HCT116 (cell line): ENCODE results near the gene INPP5D. TPM values are rescaled to one million over a fixed set of nuclear protein-coding genes. Genes with fewer than 3 reads are reported as not detected.

Experiments used
- ATAC-seq: fragments of 200-7000 bp; cut with Tn5 transposase; 2 replicates; pipeline ENCODE4 v1.9.1; 2020; ENCODE audit warnings: mild to moderate bottlenecking, moderate library complexity
- BruUV-seq: library from RNA; stranded (reverse); fragments of 400-500 nt; replicated peaks from 2 replicates; lab custom pipeline; 2021; lab: Mats Ljungman, UMichigan
- CTCF ChIA-PET: fragments of 300-600 bp; sonication (Branson Sonifier 250); formaldehyde crosslinking; loops from one replicate; lab custom pipeline; 2021; ENCODE audit warnings: antibody characterized with exemption; lab: Charles Lee
- POLR2A ChIA-PET: fragments of 300-600, 350-600 bp; sonication (Branson Sonifier 250); formaldehyde crosslinking; loops from one replicate; lab custom pipeline; 2021; ENCODE audit warnings: antibody characterized with exemption; lab: Charles Lee
- RAD21 ChIA-PET, 2 experiments: fragments of 300-600 bp; sonication (Branson Sonifier 250); formaldehyde crosslinking; loops; one replicate each; lab custom pipeline; 2023; ENCODE audit warnings: low total read pairs in 2 of 2; ENCODE audit not compliant: uncharacterized antibody in 2 of 2, unreplicated experiment in 2 of 2, low non-redundant PET in 1 of 2; lab: Charles Lee
- DNase-seq: peaks from one replicate; pipeline ENCODE4 v3.0.0-alpha.2; 2010; ENCODE audit warnings: low read depth, low spot score
- H2AFZ ChIP-seq: fragments of 200-600 bp; shearing (Covaris generic), sonication (generic); 2 replicates; pipeline ENCODE4 v1.6.1; 2017; ENCODE audit warnings: low read depth, mixed run types, mixed read lengths, antibody characterized with exemption, low read length; ENCODE audit not compliant: poor library complexity, severe bottlenecking
- H3K27ac ChIP-seq: 2 replicates; pipeline ENCODE4 v1.5.1; 2012; ENCODE audit warnings: low read depth, low read length
- H3K27me3 ChIP-seq: fragments of 200-600 bp; sonication (generic); 2 replicates; pipeline ENCODE4 v1.6.1; 2016; ENCODE audit warnings: mixed run types, low read length, mixed read lengths; ENCODE audit not compliant: insufficient read depth
- H3K36me3 ChIP-seq, 2 experiments: fragments of 200-500 bp in 1 of 2; fragments of 200-600 bp in 1 of 2; sonication (Bioruptor generic) in 1 of 2; sonication (generic) in 1 of 2; 2 replicates each; pipeline versions ENCODE4 v1.5.1 to v1.6.1; 2014 to 2016; ENCODE audit warnings: low read length in 2 of 2, inconsistent platforms in 1 of 2, mixed read lengths in 1 of 2, mixed run types in 1 of 2; ENCODE audit not compliant: insufficient read depth in 2 of 2, control insufficient read depth in 1 of 2
- H3K4me1 ChIP-seq, 2 experiments: fragments of 200-600 bp in 1 of 2; sonication (generic) in 1 of 2; 2 replicates each; pipeline versions ENCODE4 v1.5.1 to v1.6.1; 2012 to 2017; ENCODE audit warnings: low read length in 2 of 2, inconsistent platforms in 1 of 2, mild to moderate bottlenecking in 1 of 2, mixed read lengths in 1 of 2, mixed run types in 1 of 2, moderate library complexity in 1 of 2; ENCODE audit not compliant: insufficient read depth in 2 of 2, control insufficient read depth in 1 of 2
- H3K4me2 ChIP-seq: fragments of 200-600 bp; sonication (generic); 2 replicates; pipeline ENCODE4 v1.6.1; 2017; ENCODE audit warnings: mixed run types, low read length, mixed read lengths
- H3K4me3 ChIP-seq, 2 experiments: fragments of 200-600 bp in 1 of 2; sonication (generic) in 1 of 2; replicated peaks in 1 of 2; 2 replicates each; pipeline ENCODE4 v1.5.1; 2011 to 2016; ENCODE audit warnings: low read length in 2 of 2, control low read depth in 1 of 2, low read depth in 1 of 2, mild to moderate bottlenecking in 1 of 2, mixed read lengths in 1 of 2, mixed run types in 1 of 2
- H3K79me2 ChIP-seq: fragments of 200-600 bp; sonication (generic); 2 replicates; pipeline ENCODE4 v1.6.1; 2017; ENCODE audit warnings: mild to moderate bottlenecking, mixed run types, low read length, moderate library complexity, mixed read lengths; ENCODE audit not compliant: insufficient read depth
- H3K9ac ChIP-seq: fragments of 200-600 bp; sonication (generic); 2 replicates; pipeline ENCODE4 v1.6.1; 2016; ENCODE audit warnings: low read length, mixed read lengths
- H3K9me2 ChIP-seq: fragments of 200-600 bp; sonication (generic), shearing (Covaris generic); 2 replicates; pipeline ENCODE4 v1.6.1; 2017; ENCODE audit warnings: mixed run types, mild to moderate bottlenecking, moderate library complexity; ENCODE audit not compliant: insufficient read depth
- H3K9me3 ChIP-seq, 2 experiments: fragments of 200-500 bp in 1 of 2; fragments of 200-600 bp in 1 of 2; sonication (Bioruptor generic) in 1 of 2; sonication (generic) in 1 of 2; 2 replicates each; pipeline ENCODE4 v1.6.1; 2014 to 2017; ENCODE audit warnings: low read length in 2 of 2, mixed read lengths in 2 of 2, inconsistent platforms in 1 of 2, low read depth in 1 of 2, mild to moderate bottlenecking in 1 of 2, mixed run types in 1 of 2, moderate library complexity in 1 of 2; ENCODE audit not compliant: control insufficient read depth in 1 of 2, insufficient read depth in 1 of 2
- H4K20me1 ChIP-seq: fragments of 200-600 bp; sonication (generic), shearing (Covaris generic); 2 replicates; pipeline ENCODE4 v1.6.1; 2017; ENCODE audit warnings: mixed run types, mild to moderate bottlenecking, moderate library complexity; ENCODE audit not compliant: insufficient read depth
- CBX3 ChIP-seq: IDR thresholded peaks from 2 replicates; pipeline ENCODE4 v1.6.1; 2012; ENCODE audit warnings: low read depth
- EGR1 ChIP-seq: IDR thresholded peaks from 2 replicates; pipeline ENCODE4 v1.6.1; 2012; ENCODE audit warnings: low read depth
- EZH2 ChIP-seq: fragments of 200-600 bp; sonication (generic); IDR thresholded peaks from 2 replicates; pipeline ENCODE4 v1.6.1; 2017; ENCODE audit warnings: antibody characterized with exemption, mixed run types
- RAD21 ChIP-seq: IDR thresholded peaks from 2 replicates; pipeline ENCODE4 v1.6.1; 2012; ENCODE audit warnings: low read depth, mild to moderate bottlenecking
- TCF7L2 ChIP-seq: IDR thresholded peaks from 2 replicates; pipeline ENCODE4 v1.7.0; 2011; ENCODE audit warnings: borderline replicate concordance, inconsistent platforms; ENCODE audit not compliant: insufficient read depth, insufficient read length; ENCODE audit errors: extremely low read depth
- ZFX ChIP-seq: fragments of 450-650 bp; IDR thresholded peaks from 2 replicates; pipeline ENCODE4 v1.6.1; 2017
- ZNF274 ChIP-seq: fragments of 200-500 bp; sonication (Bioruptor generic); IDR thresholded peaks from 2 replicates; pipeline ENCODE4 v1.6.1; 2014; ENCODE audit warnings: mild to moderate bottlenecking, low read depth, low read length, inconsistent platforms
- intact Hi-C: fragments of 100-400 bp; cut with micrococcal nuclease; formaldehyde crosslinking; loops from 2 replicates; pipeline ENCODE4 v1.10.0; 2022
- total RNA-seq: library from RNA; stranded (reverse); gene quantifications from one replicate; pipeline ENCODE4 v1.2.1, GENCODE V29; 2021; ENCODE audit not compliant: unreplicated experiment
- TF ChIP-seq, protein P1 (sequence below), 3 experiments: fragments of 200-600 bp in 1 of 3; sonication (generic) in 1 of 3; IDR thresholded peaks in 2 of 3; conservative IDR thresholded peaks in 1 of 3; 2 replicates each; pipeline ENCODE4 v1.5.1; 2012 to 2017; ENCODE audit warnings: low read depth in 2 of 3, low read length in 2 of 3, antibody characterized with exemption in 1 of 3, borderline replicate concordance in 1 of 3, control low read depth in 1 of 3, mild to moderate bottlenecking in 1 of 3, mixed read lengths in 1 of 3, mixed run types in 1 of 3, moderate library complexity in 1 of 3; ENCODE audit not compliant: insufficient read depth in 1 of 3
- TF ChIP-seq, protein P2 (sequence below): IDR thresholded peaks from 2 replicates; pipeline ENCODE4 v1.6.1; 2011; ENCODE audit warnings: mild to moderate bottlenecking, low read length, moderate library complexity; ENCODE audit not compliant: insufficient replicate concordance; ENCODE audit errors: extremely low read depth

INPP5D gene
- total RNA-seq, 1 experiment from 2014 or later: 1.8 TPM

DNA sequence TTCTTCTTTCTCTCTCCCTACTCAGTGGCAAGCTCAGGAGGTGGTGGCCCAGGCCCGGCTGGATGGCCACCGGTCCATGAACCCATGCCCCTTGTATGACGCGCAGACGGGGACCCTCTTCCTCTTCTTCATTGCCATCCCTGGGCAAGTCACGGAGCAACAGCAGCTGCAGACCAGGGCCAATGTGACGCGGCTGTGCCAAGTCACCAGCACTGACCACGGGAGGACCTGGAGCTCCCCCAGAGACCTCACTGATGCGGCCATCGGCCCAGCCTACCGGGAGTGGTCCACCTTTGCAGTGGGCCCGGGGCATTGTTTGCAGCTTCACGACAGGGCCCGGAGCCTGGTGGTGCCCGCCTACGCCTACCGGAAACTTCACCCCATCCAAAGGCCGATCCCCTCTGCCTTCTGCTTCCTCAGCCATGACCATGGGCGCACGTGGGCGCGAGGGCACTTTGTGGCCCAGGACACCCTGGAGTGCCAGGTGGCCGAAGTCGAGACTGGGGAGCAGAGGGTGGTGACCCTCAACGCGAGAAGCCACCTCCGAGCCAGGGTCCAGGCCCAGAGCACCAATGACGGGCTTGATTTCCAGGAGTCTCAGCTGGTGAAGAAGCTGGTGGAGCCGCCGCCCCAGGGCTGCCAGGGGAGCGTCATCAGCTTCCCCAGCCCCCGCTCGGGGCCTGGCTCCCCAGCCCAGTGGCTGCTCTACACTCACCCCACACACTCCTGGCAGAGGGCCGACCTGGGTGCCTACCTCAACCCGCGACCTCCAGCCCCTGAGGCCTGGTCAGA lies 25.9 kb upstream of the INPP5D start:
- no peaks in the 10 kb centered on the region for H3K79me2 ChIP-seq
- H3K4me3 ChIP-seq: no peak overlapping the region
- peaks cover 0 to 4% of the 10 kb centered on the region in 2 experiments; a peak in 1 of 4 replicates for H3K9me3 ChIP-seq
- H3K27me3 ChIP-seq: no peaks in the 10 kb centered on the region
- no peak overlapping the region for H3K27ac ChIP-seq
- H3K4me1 ChIP-seq: peaks cover 0 to 15% of the 10 kb centered on the region in 2 experiments; a peak in 2 of 4 replicates
- H4K20me1 ChIP-seq: no peaks in the 10 kb centered on the region
- RAD21 ChIA-PET: no interaction called here
- no peaks in the 10 kb centered on the region for H3K9me2 ChIP-seq
- TF ChIP-seq ZFX (no peak), TCF7L2 (no peak), EGR1 (no peak), CBX3 (no peak), ZNF274 (no peak), EZH2 (no peak), RAD21 (no peak)
- TF ChIP-seq, protein P1, sequence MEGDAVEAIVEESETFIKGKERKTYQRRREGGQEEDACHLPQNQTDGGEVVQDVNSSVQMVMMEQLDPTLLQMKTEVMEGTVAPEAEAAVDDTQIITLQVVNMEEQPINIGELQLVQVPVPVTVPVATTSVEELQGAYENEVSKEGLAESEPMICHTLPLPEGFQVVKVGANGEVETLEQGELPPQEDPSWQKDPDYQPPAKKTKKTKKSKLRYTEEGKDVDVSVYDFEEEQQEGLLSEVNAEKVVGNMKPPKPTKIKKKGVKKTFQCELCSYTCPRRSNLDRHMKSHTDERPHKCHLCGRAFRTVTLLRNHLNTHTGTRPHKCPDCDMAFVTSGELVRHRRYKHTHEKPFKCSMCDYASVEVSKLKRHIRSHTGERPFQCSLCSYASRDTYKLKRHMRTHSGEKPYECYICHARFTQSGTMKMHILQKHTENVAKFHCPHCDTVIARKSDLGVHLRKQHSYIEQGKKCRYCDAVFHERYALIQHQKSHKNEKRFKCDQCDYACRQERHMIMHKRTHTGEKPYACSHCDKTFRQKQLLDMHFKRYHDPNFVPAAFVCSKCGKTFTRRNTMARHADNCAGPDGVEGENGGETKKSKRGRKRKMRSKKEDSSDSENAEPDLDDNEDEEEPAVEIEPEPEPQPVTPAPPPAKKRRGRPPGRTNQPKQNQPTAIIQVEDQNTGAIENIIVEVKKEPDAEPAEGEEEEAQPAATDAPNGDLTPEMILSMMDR (IDR thresholded peaks at IDR 0.05 in 2 of 3, conservative IDR thresholded peaks at IDR 0.05 in 1 of 3; ENCODE audit: borderline replicate concordance in 1 of 3, insufficient read depth in 1 of 3, low read depth in 2 of 3, low read length in 2 of 3): no peak
- TF ChIP-seq, protein P2, sequence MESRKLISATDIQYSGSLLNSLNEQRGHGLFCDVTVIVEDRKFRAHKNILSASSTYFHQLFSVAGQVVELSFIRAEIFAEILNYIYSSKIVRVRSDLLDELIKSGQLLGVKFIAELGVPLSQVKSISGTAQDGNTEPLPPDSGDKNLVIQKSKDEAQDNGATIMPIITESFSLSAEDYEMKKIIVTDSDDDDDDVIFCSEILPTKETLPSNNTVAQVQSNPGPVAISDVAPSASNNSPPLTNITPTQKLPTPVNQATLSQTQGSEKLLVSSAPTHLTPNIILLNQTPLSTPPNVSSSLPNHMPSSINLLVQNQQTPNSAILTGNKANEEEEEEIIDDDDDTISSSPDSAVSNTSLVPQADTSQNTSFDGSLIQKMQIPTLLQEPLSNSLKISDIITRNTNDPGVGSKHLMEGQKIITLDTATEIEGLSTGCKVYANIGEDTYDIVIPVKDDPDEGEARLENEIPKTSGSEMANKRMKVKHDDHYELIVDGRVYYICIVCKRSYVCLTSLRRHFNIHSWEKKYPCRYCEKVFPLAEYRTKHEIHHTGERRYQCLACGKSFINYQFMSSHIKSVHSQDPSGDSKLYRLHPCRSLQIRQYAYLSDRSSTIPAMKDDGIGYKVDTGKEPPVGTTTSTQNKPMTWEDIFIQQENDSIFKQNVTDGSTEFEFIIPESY: no peak
- no peak for DNase-seq
- POLR2A ChIA-PET: no interaction called here
- H3K9ac ChIP-seq: no peak overlapping the region
- H3K4me2 ChIP-seq: no peak overlapping the region
- BruUV-seq: no TSS peak
- CTCF ChIA-PET: no interaction called here
- H2AFZ ChIP-seq: no peak overlapping the region
- no peak for ATAC-seq
- intact Hi-C loops: no loop called here
- H3K36me3 ChIP-seq: no peaks in the 10 kb centered on the region
